ENCODE measurements around the gene THAP2. TPM values are rescaled to one million over a fixed set of nuclear protein-coding genes. Genes with fewer than 3 reads are reported as not detected.

The THAP2 gene
- total and polyA plus RNA-seq, 3 donors from 2014 or later, result 7.7 to 25.8 (median 13.4) TPM

DNA sequence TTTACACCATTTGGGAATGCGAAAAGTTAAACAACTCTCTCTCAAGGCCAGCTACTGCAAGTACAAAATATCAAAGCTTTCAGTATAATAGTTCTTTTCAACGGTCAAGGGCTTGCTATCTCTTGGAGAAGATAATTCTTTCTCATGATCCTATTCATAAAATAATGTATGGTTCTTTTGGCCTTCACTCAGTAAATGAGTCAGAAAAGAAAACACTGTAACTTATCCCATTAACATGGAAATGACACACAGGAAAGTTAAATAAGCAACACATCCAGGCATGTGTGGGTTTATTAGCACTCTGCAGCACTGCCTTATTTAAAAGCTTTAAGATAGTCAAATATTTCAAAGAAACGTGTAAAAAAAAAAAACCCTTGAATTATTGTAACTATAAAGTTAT lies 37.3 kb upstream of the THAP2 start:
- no peaks in the 10 kb centered on the region for H3K36me3 ChIP-seq (ENCODE audit: low read depth, missing control alignments)
- TF ChIP-seq POLR2A (IDR thresholded peaks at IDR 0.05), result no peak
- TF ChIP-seq, protein P1, sequence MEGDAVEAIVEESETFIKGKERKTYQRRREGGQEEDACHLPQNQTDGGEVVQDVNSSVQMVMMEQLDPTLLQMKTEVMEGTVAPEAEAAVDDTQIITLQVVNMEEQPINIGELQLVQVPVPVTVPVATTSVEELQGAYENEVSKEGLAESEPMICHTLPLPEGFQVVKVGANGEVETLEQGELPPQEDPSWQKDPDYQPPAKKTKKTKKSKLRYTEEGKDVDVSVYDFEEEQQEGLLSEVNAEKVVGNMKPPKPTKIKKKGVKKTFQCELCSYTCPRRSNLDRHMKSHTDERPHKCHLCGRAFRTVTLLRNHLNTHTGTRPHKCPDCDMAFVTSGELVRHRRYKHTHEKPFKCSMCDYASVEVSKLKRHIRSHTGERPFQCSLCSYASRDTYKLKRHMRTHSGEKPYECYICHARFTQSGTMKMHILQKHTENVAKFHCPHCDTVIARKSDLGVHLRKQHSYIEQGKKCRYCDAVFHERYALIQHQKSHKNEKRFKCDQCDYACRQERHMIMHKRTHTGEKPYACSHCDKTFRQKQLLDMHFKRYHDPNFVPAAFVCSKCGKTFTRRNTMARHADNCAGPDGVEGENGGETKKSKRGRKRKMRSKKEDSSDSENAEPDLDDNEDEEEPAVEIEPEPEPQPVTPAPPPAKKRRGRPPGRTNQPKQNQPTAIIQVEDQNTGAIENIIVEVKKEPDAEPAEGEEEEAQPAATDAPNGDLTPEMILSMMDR (IDR thresholded peaks at IDR 0.05), result no peak
- H3K27ac ChIP-seq, result peak overlapping the region in 1 of 2 donors; percentile 51
- peaks cover 11% of the 10 kb centered on the region for H3K4me1 ChIP-seq
- no peak overlapping the region for H3K4me3 ChIP-seq
- H3K27me3 ChIP-seq, result no peaks in the 10 kb centered on the region
- no peak for DNase-seq
- intact Hi-C loops (cut with DNase I; ENCODE audit: low total_unique reads), result no loop called here
- no peaks in the 10 kb centered on the region for H3K9me3 ChIP-seq
- 37 to 47% methylated on average over 3 of the region's 3 CpGs for WGBS, 2 donors

DNA sequence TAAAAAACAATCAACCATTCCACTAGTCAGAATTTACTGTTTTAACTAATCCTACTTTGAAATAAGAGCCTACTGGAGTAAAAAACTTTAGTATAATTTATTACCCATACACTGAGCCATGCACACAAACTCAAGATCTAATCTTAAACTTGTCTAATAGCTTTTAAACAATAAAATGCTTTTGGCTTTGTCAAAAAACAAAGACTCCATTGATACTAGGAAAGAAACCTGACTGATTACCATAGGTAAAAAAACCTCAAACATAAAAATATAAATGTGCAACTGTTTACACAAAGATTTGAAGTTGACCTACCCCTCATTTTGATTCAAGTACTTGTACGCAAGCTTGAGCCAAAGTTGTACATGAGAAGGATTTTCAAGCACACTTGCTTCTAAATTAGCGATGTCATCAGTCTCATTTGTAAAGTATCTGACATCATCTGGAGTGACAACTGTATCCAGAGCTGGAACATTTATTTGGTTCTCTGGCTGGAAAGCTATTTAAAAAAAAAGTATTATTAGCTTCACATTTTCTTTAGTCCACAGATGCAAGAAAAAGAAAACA lies 36.6 kb upstream of the THAP2 start:
- no peak overlapping the region for H3K27ac ChIP-seq
- intact Hi-C loops (cut with DNase I; ENCODE audit: low total_unique reads), result no loop called here
- no peaks in the 10 kb centered on the region for H3K27me3 ChIP-seq
- DNase-seq, result no peak
- TF ChIP-seq, protein P1 (IDR thresholded peaks at IDR 0.05), result no peak
- TF ChIP-seq POLR2A (IDR thresholded peaks at IDR 0.05), result no peak
- 83 to 91% methylated on average over 2 of the region's 2 CpGs for WGBS, 2 donors
- H3K36me3 ChIP-seq (ENCODE audit: low read depth, missing control alignments), result no peaks in the 10 kb centered on the region
- no peaks in the 10 kb centered on the region for H3K9me3 ChIP-seq
- H3K4me3 ChIP-seq, result no peak overlapping the region
- peaks cover 11% of the 10 kb centered on the region for H3K4me1 ChIP-seq

DNA sequence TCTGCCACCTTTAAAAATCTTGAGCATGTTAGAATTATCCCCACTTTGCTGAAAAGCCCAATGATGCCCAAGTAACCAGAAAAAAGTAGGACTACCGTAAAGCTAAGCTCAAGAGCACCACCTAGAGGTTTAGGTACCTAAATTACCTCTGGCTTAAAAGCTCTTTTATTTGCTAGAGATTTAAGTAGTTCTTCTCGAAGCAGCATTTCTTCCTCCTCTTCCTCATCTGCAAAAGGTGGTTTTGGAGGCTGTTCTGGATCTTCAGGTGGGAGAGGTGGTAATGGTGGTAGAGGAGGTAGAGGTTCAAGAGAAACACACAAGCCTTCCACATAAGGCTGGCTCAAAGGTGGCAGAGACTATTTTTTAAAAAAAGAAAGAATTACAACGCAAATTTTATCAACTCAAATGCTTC lies 27.4 kb upstream of the THAP2 start:
- H3K36me3 ChIP-seq (ENCODE audit: low read depth, missing control alignments), result no peaks in the 10 kb centered on the region
- no peak for DNase-seq
- WGBS, 2 donors, result 46 to 50% methylated on average over 3 of the region's 3 CpGs

DNA sequence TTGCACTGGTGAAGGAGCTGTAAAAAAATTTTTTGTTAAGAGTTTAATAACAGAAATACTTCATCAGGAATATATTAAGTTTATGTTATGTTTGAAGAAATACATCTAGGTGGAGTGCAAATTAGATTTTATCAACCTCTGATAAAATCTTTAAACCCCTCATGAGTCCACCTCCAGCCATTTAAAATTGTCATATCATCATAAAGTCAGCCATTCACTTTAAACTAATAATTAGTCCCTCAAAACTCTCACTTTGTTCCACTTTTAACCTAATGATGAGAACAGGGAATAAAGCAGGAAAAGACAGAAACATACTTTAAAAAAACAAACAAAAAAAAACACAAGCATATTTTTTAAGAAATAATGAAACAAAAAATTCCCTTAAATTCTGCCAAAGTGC lies 25.6 kb upstream of the THAP2 start:
- H3K9me3 ChIP-seq, result no peaks in the 10 kb centered on the region
- no peaks in the 10 kb centered on the region for H3K27me3 ChIP-seq
- H3K27ac ChIP-seq, result no peak overlapping the region
- no peak overlapping the region for H3K4me3 ChIP-seq
- no peak for TF ChIP-seq POLR2A (IDR thresholded peaks at IDR 0.05)
- TF ChIP-seq, protein P1 (IDR thresholded peaks at IDR 0.05), result no peak
- H3K36me3 ChIP-seq (ENCODE audit: low read depth, missing control alignments), result no peaks in the 10 kb centered on the region
- no peaks in the 10 kb centered on the region for H3K4me1 ChIP-seq
- DNase-seq, result no peak
- intact Hi-C loops (cut with DNase I; ENCODE audit: low total_unique reads), result no loop called here

More for the DNA sequence above, 27.4 kb upstream of the THAP2 start:
- no peak overlapping the region for H3K4me3 ChIP-seq
- intact Hi-C loops (cut with DNase I; ENCODE audit: low total_unique reads), result no loop called here
- no peaks in the 10 kb centered on the region for H3K9me3 ChIP-seq
- H3K27ac ChIP-seq, result no peak overlapping the region
- H3K4me1 ChIP-seq, result no peaks in the 10 kb centered on the region
- TF ChIP-seq, protein P1 (IDR thresholded peaks at IDR 0.05), result peak in 2 of 3 experiments; percentile 45 to 56
- no peak for TF ChIP-seq POLR2A (IDR thresholded peaks at IDR 0.05)
- no peaks in the 10 kb centered on the region for H3K27me3 ChIP-seq

DNA sequence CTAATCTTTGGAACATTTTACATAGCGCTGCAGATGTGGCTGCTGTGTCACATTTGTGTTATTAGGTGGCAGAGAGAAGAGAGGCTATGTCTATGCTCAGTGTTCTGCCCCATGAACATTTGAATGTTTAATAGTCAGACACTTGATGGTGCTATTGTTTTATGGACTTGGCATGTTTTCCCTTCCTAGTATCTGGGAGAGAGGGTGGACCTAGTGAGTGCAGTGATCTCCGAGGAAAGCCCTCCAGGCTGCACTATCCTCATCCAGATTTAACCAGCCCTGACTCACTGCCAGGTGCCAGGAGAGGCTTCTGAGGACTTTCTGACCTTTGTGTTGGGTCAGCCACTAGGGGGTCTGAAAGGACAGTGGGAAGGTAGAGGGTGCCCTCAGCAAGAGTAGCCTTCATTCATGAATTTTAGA lies 24.8 kb upstream of the THAP2 start:
- Histone ChIP-seq H3K27me3 (no peaks in the 10 kb centered on the region), H3K27ac (no peak overlapping the region), H3K9me3 (no peaks in the 10 kb centered on the region), H3K4me1 (no peaks in the 10 kb centered on the region), H3K36me3 (ENCODE audit: low read depth, missing control alignments) (no peaks in the 10 kb centered on the region), H3K4me3 (no peak overlapping the region)
- intact Hi-C loops (cut with DNase I; ENCODE audit: low total_unique reads), result no loop called here
- 88 to 97% methylated on average over 2 of the region's 2 CpGs for WGBS, 2 donors
- DNase-seq, result no peak
- no peak for TF ChIP-seq POLR2A (IDR thresholded peaks at IDR 0.05)
- TF ChIP-seq, protein P1 (IDR thresholded peaks at IDR 0.05), result no peak

Data from testis (tissue), 3 donors.